ENCODE measurements around the gene FANK1. TPM values are rescaled to one million over a fixed set of nuclear protein-coding genes. Genes with fewer than 3 reads are reported as not detected.

Gene FANK1
- total and polyA plus RNA-seq, 10 donors: 0.35 to 1.0 (median 0.90) TPM; not detected in 2

DNA sequence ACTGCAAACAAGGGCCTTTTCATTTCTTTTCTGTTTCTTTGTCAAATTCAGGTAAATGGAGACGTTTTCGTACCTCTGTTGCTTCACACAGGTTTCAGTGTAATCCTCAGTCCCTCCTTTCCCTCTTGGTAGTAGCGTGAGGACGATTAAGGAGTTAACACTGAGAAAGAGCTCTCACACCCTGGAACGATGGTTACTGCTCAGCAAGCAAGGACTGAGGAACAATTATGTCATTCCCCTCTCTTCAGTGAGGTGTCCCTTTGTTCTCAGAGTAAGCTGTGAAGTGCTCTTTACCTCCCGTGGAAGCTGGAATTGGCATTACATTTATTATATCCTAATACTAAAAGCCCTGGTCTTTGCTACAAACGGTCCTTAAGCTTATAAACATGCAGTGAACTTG is 95.9 kb downstream of the FANK1 start:
- intact Hi-C loops (cut with DNase I; ENCODE audit: low total_unique reads): no loop called here
- no peak for DNase-seq
- no peak overlapping the region for H3K4me3 ChIP-seq
- H3K4me1 ChIP-seq: peaks cover 0 to 7% (median 0%) of the 10 kb centered on the region in 6 donors
- no peaks in the 10 kb centered on the region for H3K27me3 ChIP-seq (replicated peaks in 1 of 7)
- WGBS, 5 donors: 71 to 87% (median 82%) methylated on average over 7 of the region's 7 CpGs
- no peak for TF ChIP-seq POLR2A (IDR thresholded peaks at IDR 0.05)
- TF ChIP-seq, protein P1, sequence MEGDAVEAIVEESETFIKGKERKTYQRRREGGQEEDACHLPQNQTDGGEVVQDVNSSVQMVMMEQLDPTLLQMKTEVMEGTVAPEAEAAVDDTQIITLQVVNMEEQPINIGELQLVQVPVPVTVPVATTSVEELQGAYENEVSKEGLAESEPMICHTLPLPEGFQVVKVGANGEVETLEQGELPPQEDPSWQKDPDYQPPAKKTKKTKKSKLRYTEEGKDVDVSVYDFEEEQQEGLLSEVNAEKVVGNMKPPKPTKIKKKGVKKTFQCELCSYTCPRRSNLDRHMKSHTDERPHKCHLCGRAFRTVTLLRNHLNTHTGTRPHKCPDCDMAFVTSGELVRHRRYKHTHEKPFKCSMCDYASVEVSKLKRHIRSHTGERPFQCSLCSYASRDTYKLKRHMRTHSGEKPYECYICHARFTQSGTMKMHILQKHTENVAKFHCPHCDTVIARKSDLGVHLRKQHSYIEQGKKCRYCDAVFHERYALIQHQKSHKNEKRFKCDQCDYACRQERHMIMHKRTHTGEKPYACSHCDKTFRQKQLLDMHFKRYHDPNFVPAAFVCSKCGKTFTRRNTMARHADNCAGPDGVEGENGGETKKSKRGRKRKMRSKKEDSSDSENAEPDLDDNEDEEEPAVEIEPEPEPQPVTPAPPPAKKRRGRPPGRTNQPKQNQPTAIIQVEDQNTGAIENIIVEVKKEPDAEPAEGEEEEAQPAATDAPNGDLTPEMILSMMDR (IDR thresholded peaks at IDR 0.05 in 8 of 11, conservative IDR thresholded peaks at IDR 0.05 in 3 of 11): no peak
- no peak for TF ChIP-seq POLR2AphosphoS5 (IDR thresholded peaks at IDR 0.05)
- peaks cover 0 to 7% (median 0%) of the 10 kb centered on the region in 8 donors for H3K9me3 ChIP-seq
- no peaks in the 10 kb centered on the region for H3K36me3 ChIP-seq
- H3K27ac ChIP-seq: no peak overlapping the region

DNA sequence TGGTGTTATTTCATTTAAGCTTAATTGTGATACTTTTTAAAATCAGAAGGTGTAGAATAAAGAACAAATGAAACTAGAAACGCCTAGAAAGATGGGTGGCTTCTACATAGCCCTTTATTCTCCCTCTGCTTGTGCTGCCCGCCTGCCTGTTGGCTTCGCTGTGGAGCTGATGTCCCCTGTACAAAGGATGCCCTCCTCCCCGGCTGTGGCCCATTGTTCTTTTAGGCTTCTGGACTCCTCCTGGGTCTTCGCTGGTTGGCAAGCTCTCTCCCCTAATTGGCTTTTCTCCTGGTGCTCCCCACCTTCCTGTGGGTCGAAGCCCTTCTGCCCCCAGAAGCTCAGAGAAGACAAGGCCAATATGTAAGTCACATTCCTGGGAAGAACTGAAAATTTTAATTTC is 98.2 kb downstream of the FANK1 start:
- Histone ChIP-seq H3K27me3 (replicated peaks in 1 of 7) (no peaks in the 10 kb centered on the region), H3K36me3 (no peaks in the 10 kb centered on the region), H3K4me1 (peaks cover 0 to 3% (median 0%) of the 10 kb centered on the region in 6 donors), H3K27ac (no peak overlapping the region), H3K9me3 (peaks cover 0 to 7% (median 0%) of the 10 kb centered on the region in 8 donors), H3K4me3 (no peak overlapping the region)
- intact Hi-C loops (cut with DNase I; ENCODE audit: low total_unique reads): no loop called here
- WGBS, 5 donors: 88 to 91% (median 90%) methylated on average over 6 of the region's 6 CpGs
- DNase-seq: no peak
- TF ChIP-seq POLR2AphosphoS5 (IDR thresholded peaks at IDR 0.05) (no peak), POLR2A (IDR thresholded peaks at IDR 0.05) (no peak)
- TF ChIP-seq, protein P1 (IDR thresholded peaks at IDR 0.05 in 8 of 11, conservative IDR thresholded peaks at IDR 0.05 in 3 of 11): no peak

DNA sequence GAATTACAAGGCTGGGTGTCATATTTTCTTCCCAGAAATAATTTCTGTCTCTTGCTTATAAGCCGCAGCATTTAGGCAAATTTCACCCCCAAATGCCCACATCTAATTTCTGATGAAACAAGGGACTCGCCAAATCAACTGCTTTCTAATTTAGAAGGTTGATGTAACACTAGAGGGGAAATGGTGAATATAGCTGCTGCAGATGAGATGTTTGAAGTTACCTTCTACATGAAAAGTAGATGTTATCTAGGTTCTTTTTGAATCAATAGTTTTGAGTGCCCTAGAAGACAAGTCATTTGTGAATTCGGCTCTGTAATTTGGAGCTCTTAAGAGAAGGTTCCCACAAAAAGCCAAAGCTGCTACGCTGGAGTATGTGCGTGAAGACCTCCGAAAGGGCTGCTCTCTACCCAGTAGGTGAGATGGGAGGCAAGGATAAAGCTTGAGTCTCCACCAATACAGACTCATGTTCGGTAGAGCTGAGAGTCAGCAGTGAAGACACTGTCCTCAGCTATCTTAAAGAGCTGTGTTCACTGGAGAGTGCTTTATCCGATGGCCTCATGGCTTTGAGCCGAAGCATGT is 99.5 kb downstream of the FANK1 start:
- no peaks in the 10 kb centered on the region for H3K36me3 ChIP-seq
- no peak overlapping the region for H3K27ac ChIP-seq
- H3K9me3 ChIP-seq: peaks cover 0 to 2% (median 0%) of the 10 kb centered on the region in 8 donors
- DNase-seq: no peak
- intact Hi-C loops (cut with DNase I; ENCODE audit: low total_unique reads): no loop called here
- 87 to 94% (median 92%) methylated on average over 9 of the region's 9 CpGs for WGBS, 5 donors
- no peak for TF ChIP-seq POLR2A (IDR thresholded peaks at IDR 0.05)
- no peak for TF ChIP-seq POLR2AphosphoS5 (IDR thresholded peaks at IDR 0.05)
- TF ChIP-seq, protein P1 (IDR thresholded peaks at IDR 0.05 in 8 of 11, conservative IDR thresholded peaks at IDR 0.05 in 3 of 11): no peak
- H3K4me1 ChIP-seq: peaks cover 0 to 7% (median 0%) of the 10 kb centered on the region in 6 donors
- H3K4me3 ChIP-seq: no peak overlapping the region
- H3K27me3 ChIP-seq (replicated peaks in 1 of 7): no peaks in the 10 kb centered on the region

DNA sequence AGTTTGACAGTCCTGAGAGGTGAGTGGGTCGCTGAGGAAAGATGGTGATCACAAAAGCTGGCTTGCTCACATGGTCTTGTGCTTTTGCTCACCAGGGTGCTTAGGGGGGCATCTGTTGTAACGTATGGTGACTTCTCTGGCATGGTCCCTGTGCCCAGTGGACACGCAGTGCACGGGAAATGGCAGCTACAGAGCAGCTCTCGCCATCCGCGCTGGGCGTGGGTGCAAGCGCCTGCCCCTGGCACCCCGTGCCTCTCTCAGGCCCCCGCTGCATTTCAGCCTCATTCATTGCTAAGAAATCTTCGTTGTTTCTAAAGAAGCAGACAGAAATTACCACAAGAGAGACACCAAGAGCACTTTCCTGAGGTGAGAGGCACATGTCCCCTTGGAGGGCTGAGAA is 101.2 kb downstream of the FANK1 start:
- TF ChIP-seq POLR2AphosphoS5 (IDR thresholded peaks at IDR 0.05): no peak
- no peak for TF ChIP-seq POLR2A (IDR thresholded peaks at IDR 0.05)
- TF ChIP-seq, protein P1 (IDR thresholded peaks at IDR 0.05 in 8 of 11, conservative IDR thresholded peaks at IDR 0.05 in 3 of 11): no peak
- DNase-seq: no peak
- no peak overlapping the region for H3K27ac ChIP-seq
- H3K9me3 ChIP-seq: no peaks in the 10 kb centered on the region
- no peak overlapping the region for H3K4me3 ChIP-seq
- no peaks in the 10 kb centered on the region for H3K36me3 ChIP-seq
- no peaks in the 10 kb centered on the region for H3K27me3 ChIP-seq (replicated peaks in 1 of 7)
- WGBS, 5 donors: 86 to 97% (median 92%) methylated on average over 12 of the region's 12 CpGs
- intact Hi-C loops (cut with DNase I; ENCODE audit: low total_unique reads): no loop called here
- H3K4me1 ChIP-seq: peaks cover 0 to 15% (median 0%) of the 10 kb centered on the region in 6 donors

Measured in spleen (tissue), 11 donors.